Pancreas (tissue), 10 donors: Measurements from ENCODE around the gene RASL10B. TPM values are rescaled to one million over a fixed set of nuclear protein-coding genes. Genes with fewer than 3 reads are reported as not detected.
A peak's percentile ranks its signal among the peaks of the same experiment; 100 is the strongest.

Experiments used
- ATAC-seq, 4 donors: fragments of 200-7000 bp; cut with Tn5 transposase; one replicate each; pipeline versions ENCODE4 v1.8.0 to v1.9.1; 2020; ENCODE audit warnings: mild to moderate bottlenecking in 4 of 4, moderate library complexity in 4 of 4
- DNase-seq, 6 donors: peaks; one replicate each; pipeline ENCODE4 v3.0.0-alpha.2; 2020
- FAIRE-seq: peaks from 2 replicates; lab custom pipeline; 2012; peaks lifted over from hg19 to GRCh38; lab: Jason Lieb, UNC
- H3K27ac ChIP-seq, 4 donors: fragments of 200-600 bp; sonication (generic); 1 replicate in 3 of 4; 2 replicates in 1 of 4; pipeline versions ENCODE4 v1.5.0 to v1.8.0; 2020
- H3K27me3 ChIP-seq, 4 donors: fragments of 200-600 bp; one replicate each; pipeline ENCODE4 v1.8.0; 2021
- H3K36me3 ChIP-seq, 3 donors: fragments of 200-600 bp; sonication (generic) in 1 of 3; one replicate each; pipeline versions ENCODE4 v1.5.0 to v1.8.0; 2020 to 2021
- H3K4me1 ChIP-seq, 3 donors: fragments of 200-600 bp; one replicate each; pipeline ENCODE4 v1.8.0; 2021
- H3K4me3 ChIP-seq, 4 donors: fragments of 200-600 bp; sonication (generic) in 2 of 4; one replicate each; pipeline versions ENCODE4 v1.5.0 to v1.8.0; 2020 to 2021
- H3K9me3 ChIP-seq, 4 donors: fragments of 200-600 bp; one replicate each; pipeline ENCODE4 v1.8.0; 2021
- CTCF ChIP-seq, 4 donors: fragments of 200-600 bp; sonication (generic) in 3 of 4; IDR thresholded peaks; one replicate each; pipeline versions ENCODE4 v1.5.0 to v1.8.0; 2021; ENCODE audit warnings: antibody characterized with exemption in 4 of 4
- WGBS, 2 donors: extraction: QIAGEN DNeasy Blood & Tissue Kit; methylation state at CpG; one replicate each; pipeline ENCODE4 v1.1.7; 2013; 5-methylcytosine and 5-hydroxymethylcytosine counted together
- intact Hi-C, 3 donors: fragments of 100-400 bp; cut with DNase I; formaldehyde crosslinking; loops; one replicate each; pipeline versions ENCODE4 v1.11.1 to v1.14.2; 2022
- polyA plus RNA-seq, 2 donors: library from polyadenylated mRNA; stranded (reverse); fragments of 200-250 nt; gene quantifications; one replicate each; pipeline ENCODE4 v1.2.3, GENCODE V29; 2013
- total RNA-seq, 6 donors: library from RNA; stranded (reverse); fragmentation: NEBNext Ultra II Directional in 4 of 6; extraction: Animal tissue kit (Norgen Biotek cat#: 25700) in 4 of 6; gene quantifications; one replicate each; pipeline versions ENCODE4 v1.2.1 to v1.2.4, GENCODE V29; 2021 to 2023
- donor health status: healthy with polysubstance abuse.
- donor health status: DM: no; HTN: no; CAD: no; lungs with moderate emphysema.
- donor health status: DM: no; HTN: no; CAD: no.
- donor health status: control.
- donor health status: control.
- donor health status: Bipolar disorder and iron deficiency.
- donor health status: DM: yes; HTN: yes; CAD: no.
- donor health status: DM: no; HTN: no; CAD: no.
- donor health status: DM: no; HTN: no; CAD: no.
- donor health status: DM: yes; HTN: yes; CAD: no.

RASL10B gene
- total and polyA plus RNA-seq, 8 donors: 2.5 to 6.3 (median 4.0) TPM

DNA sequence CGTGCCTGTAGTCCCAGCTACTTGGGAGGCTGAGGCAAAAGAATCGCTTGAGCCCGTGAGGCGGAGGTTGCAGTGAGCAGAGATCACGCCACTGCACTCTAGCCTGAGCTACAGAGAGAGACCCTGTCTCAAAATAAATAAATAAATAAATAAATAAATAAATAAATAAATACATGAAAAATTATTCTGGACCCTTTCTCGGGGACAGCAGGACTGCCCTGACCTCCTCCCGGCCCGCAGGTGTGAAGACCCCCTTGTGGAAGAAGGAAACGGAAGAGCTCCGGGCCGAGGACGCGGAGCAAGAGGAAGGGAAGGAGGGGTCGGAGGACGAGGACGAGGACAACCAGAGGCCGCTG is 32.3 kb downstream of the RASL10B start:
- FAIRE-seq: no peak
- Histone ChIP-seq H3K4me3 (peak overlapping the region in 3 of 4 donors; percentile 12 to 57 (median 52)), H3K27ac (no peak overlapping the region), H3K36me3 (no peaks in the 10 kb centered on the region), H3K4me1 (no peaks in the 10 kb centered on the region), H3K9me3 (no peaks in the 10 kb centered on the region), H3K27me3 (no peaks in the 10 kb centered on the region)
- intact Hi-C loops: loop anchor here in 1 of 3 donors (2.0 kb wide), 1 partner anchor 41 kb away; no protein-coding TSS in a partner anchor
- TF ChIP-seq CTCF (IDR thresholded peaks at IDR 0.05): no peak
- 34 to 37% methylated on average over 16 to 17 of the region's 17 CpGs for WGBS, 2 donors
- DNase-seq: no peak
- no peak for ATAC-seq

DNA sequence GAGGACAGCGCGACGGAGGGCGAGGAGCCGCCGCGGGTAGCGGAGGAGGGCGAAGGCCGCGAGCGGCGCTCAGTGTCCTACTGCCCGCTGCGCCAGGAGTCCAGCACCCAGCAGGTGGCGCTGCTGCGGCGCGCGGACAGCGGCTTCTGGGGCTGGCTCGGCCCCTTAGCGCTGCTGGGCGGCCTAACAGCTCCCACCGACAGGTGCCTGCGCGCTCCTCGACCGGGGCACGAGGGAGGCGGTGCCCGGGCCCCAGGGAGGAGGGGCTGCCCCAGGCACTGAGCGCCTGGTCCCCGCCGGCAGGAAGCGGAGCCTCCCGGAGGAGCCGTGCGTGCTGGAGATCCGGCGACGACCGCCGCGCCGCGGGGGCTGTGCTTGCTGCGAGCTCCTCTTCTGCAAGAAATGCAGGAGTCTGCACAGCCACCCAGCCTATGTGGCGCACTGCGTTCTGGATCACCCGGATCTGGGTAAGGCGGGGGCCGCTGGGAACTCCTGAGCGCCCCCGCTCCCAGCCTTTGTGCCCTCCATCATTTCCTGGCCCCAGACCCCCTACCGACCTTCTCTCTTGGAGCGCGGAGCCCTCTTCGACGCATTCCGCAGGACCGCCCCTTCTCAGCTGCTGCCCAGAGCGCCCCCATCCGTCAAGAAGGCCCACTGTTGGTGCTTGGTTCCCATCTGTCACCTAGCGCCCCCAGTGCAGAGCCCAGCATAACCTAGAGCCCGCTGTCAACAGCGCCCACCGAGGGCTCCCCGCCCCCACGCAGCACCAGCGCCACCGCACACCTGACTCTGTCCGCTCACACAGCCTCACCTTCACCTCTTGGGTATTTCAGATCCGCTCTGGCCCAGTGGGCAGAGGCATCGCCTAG is 32.9 kb downstream of the RASL10B start:
- Histone ChIP-seq H3K27me3 (no peaks in the 10 kb centered on the region), H3K9me3 (no peaks in the 10 kb centered on the region), H3K4me1 (no peaks in the 10 kb centered on the region), H3K36me3 (no peaks in the 10 kb centered on the region), H3K27ac (peak overlapping the region in 3 of 4 donors; percentile 17 to 39 (median 31)), H3K4me3 (peak overlapping the region; percentile 12 to 57 (median 42))
- DNase-seq (peak; percentile 85 to 99 (median 93)), FAIRE-seq (no peak), ATAC-seq (peak; percentile 94 to 97 (median 96))
- peak; percentile 93 to 97 (median 96) for TF ChIP-seq CTCF (IDR thresholded peaks at IDR 0.05)
- WGBS, 2 donors: 3 to 4% methylated on average over 66 to 75 of the region's 75 CpGs
- intact Hi-C loops: loop anchor here in 1 of 3 donors (2.0 kb wide), 1 partner anchor 40 kb away; no protein-coding TSS in a partner anchor

DNA sequence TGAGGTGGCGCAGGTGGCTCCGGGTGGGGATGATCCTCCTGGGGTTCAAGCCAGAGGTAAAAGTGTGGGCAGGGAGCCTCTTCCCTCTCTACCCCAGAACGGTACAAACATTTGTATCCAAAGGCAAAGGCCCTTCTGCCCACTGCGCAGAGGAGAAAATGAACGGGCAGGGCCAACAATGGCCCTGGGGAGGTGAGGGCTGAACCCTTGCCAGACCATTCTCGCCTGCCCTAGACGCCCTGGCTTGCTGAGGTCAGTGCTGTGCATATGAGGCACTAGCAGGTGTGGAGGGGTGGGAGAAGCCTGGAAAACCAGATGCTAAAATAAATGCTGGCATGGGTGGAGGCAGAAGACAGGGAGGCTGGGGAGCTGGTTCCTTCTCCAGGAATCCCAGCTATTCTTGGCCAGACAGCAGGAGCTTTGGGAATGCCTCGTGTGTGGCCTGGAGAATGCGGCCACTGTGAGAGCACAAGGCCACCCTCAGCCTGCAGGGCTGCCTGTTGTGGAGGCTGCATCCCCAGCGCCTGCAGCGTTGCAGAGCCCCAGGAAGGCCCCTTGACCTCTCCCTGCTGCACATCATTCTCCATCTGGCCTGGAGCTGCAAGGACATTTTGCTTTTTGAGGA is 33.8 kb downstream of the RASL10B start:
- H3K27me3 ChIP-seq: no peaks in the 10 kb centered on the region
- no peak for DNase-seq
- peak overlapping the region in 1 of 4 donors; percentile 57 for H3K4me3 ChIP-seq
- TF ChIP-seq CTCF (IDR thresholded peaks at IDR 0.05): no peak
- H3K27ac ChIP-seq: no peak overlapping the region
- no peaks in the 10 kb centered on the region for H3K4me1 ChIP-seq
- ATAC-seq: no peak
- FAIRE-seq: no peak
- WGBS, 2 donors: 69 to 71% methylated on average over 11 of the region's 11 CpGs
- H3K36me3 ChIP-seq: no peaks in the 10 kb centered on the region
- intact Hi-C loops: loop anchor here (2.0 to 5.0 kb wide), 2 partner anchors 37 to 40 kb away; no protein-coding TSS in a partner anchor
- H3K9me3 ChIP-seq: no peaks in the 10 kb centered on the region

- intact Hi-C loops: loop anchor here (2.0 to 5.0 kb wide), 2 partner anchors 36 to 39 kb away; no protein-coding TSS in a partner anchor
- H3K9me3 ChIP-seq: no peaks in the 10 kb centered on the region
- FAIRE-seq: no peak
- ATAC-seq: no peak
- no peaks in the 10 kb centered on the region for H3K27me3 ChIP-seq
- no peak for DNase-seq
- 70 to 78% methylated on average over 7 to 8 of the region's 8 CpGs for WGBS, 2 donors
- TF ChIP-seq CTCF (IDR thresholded peaks at IDR 0.05): no peak
- H3K27ac ChIP-seq: no peak overlapping the region
- no peaks in the 10 kb centered on the region for H3K4me1 ChIP-seq
- no peak overlapping the region for H3K4me3 ChIP-seq
- no peaks in the 10 kb centered on the region for H3K36me3 ChIP-seq
Observed at GRCh38 chr17:35765756-35766488, 34.5 kb downstream of the RASL10B start.
